Lung (tissue), 12 donors: Measurements from ENCODE around the gene HOXA6. TPM values are rescaled to one million over a fixed set of nuclear protein-coding genes. Genes with fewer than 3 reads are reported as not detected.
A peak's percentile ranks its signal among the peaks of the same experiment; 100 is the strongest.

Experiments
- ATAC-seq: fragments of 200-7000 bp; cut with Tn5 transposase; one replicate; pipeline ENCODE4 v1.9.1; 2020; ENCODE audit warnings: moderate number of reproducible peaks; ENCODE audit not compliant: insufficient read depth, low FRiP score
- DNase-seq, 3 donors: peaks; one replicate each; pipeline ENCODE4 v3.0.0-alpha.2; 2013 to 2017
- H3K27ac ChIP-seq, 2 donors: one replicate each; pipeline ENCODE4 v1.5.1; 2013; ENCODE audit warnings: mild to moderate bottlenecking in 2 of 2, moderate library complexity in 2 of 2, control low read depth in 1 of 2, inconsistent platforms in 1 of 2, low read depth in 1 of 2, low read length in 1 of 2
- H3K27me3 ChIP-seq, 3 donors: one replicate each; pipeline ENCODE4 v1.5.1; 2013; ENCODE audit warnings: low read length in 2 of 3; ENCODE audit not compliant: control insufficient read depth in 3 of 3, insufficient read depth in 3 of 3
- H3K36me3 ChIP-seq, 4 donors: one replicate each; pipeline ENCODE4 v1.5.1; 2013; ENCODE audit warnings: low read length in 4 of 4, mild to moderate bottlenecking in 1 of 4, moderate library complexity in 1 of 4; ENCODE audit not compliant: control insufficient read depth in 4 of 4, insufficient read depth in 4 of 4
- H3K4me1 ChIP-seq, 5 donors: one replicate each; pipeline ENCODE4 v1.5.1; 2013; ENCODE audit warnings: low read length in 5 of 5, mild to moderate bottlenecking in 2 of 5, moderate library complexity in 1 of 5; ENCODE audit not compliant: control insufficient read depth in 5 of 5, insufficient read depth in 5 of 5
- H3K4me3 ChIP-seq: one replicate; pipeline ENCODE4 v1.5.1; 2013; ENCODE audit warnings: mild to moderate bottlenecking, control low read depth, moderate library complexity
- H3K9ac ChIP-seq, 2 donors: one replicate each; pipeline ENCODE4 v1.5.1; 2013; ENCODE audit warnings: low read length in 2 of 2, control low read depth in 1 of 2; ENCODE audit not compliant: insufficient read depth in 1 of 2
- H3K9me3 ChIP-seq, 4 donors: one replicate each; pipeline ENCODE4 v1.5.1; 2013; ENCODE audit warnings: low read length in 3 of 4, mild to moderate bottlenecking in 1 of 4, moderate library complexity in 1 of 4; ENCODE audit not compliant: control insufficient read depth in 4 of 4, insufficient read depth in 3 of 4
- WGBS, 2 donors: extraction: QIAGEN DNeasy Blood & Tissue Kit; methylation state at CpG; one replicate each; pipeline ENCODE4 v1.1.7; 2013; 5-methylcytosine and 5-hydroxymethylcytosine counted together
- polyA plus RNA-seq, 2 donors: library from polyadenylated mRNA; stranded (reverse); fragments of 200-250 nt; gene quantifications; one replicate each; pipeline ENCODE4 v1.2.1, GENCODE V29; 2013
- total RNA-seq, 2 donors: library from RNA; depleted of rRNA in 1 of 2; stranded (reverse); fragments of >200 nt in 1 of 2; gene quantifications; one replicate each; pipeline ENCODE4 v1.2.1, GENCODE V29; 2014 to 2021
- TF ChIP-seq, protein P1 (sequence below): IDR thresholded peaks from 2 replicates; pipeline ENCODE4 v1.5.1; 2012; ENCODE audit warnings: mild to moderate bottlenecking; ENCODE audit errors: control extremely low read depth, extremely low read depth
- donor health status: control.
- donor health status: control.
- donor health status: Bipolar disorder and iron deficiency.
- donor health status: healthy.
- donor health status: DM: yes; HTN: yes; CAD: no.

HOXA6 gene
- total and polyA plus RNA-seq, 4 donors: 0.49 to 7.7 (median 2.8) TPM

GRCh38 chr7:27111042-27111750 is 36.4 kb downstream of the HOXA6 start:
- Histone ChIP-seq H3K4me3 (no peak overlapping the region), H3K9ac (peak overlapping the region; percentile 37 to 95), H3K36me3 (peaks cover 0 to 44% (median 6%) of the 10 kb centered on the region in 4 donors), H3K4me1 (peaks cover 0 to 43% (median 18%) of the 10 kb centered on the region in 5 donors), H3K27ac (peak overlapping the region in 1 of 2 donors; percentile 79), H3K27me3 (peaks cover 0 to 54% (median 3%) of the 10 kb centered on the region in 3 donors), H3K9me3 (no peaks in the 10 kb centered on the region)
- 55 to 67% methylated on average over 6 of the region's 6 CpGs for WGBS, 2 donors
- TF ChIP-seq, protein P1, sequence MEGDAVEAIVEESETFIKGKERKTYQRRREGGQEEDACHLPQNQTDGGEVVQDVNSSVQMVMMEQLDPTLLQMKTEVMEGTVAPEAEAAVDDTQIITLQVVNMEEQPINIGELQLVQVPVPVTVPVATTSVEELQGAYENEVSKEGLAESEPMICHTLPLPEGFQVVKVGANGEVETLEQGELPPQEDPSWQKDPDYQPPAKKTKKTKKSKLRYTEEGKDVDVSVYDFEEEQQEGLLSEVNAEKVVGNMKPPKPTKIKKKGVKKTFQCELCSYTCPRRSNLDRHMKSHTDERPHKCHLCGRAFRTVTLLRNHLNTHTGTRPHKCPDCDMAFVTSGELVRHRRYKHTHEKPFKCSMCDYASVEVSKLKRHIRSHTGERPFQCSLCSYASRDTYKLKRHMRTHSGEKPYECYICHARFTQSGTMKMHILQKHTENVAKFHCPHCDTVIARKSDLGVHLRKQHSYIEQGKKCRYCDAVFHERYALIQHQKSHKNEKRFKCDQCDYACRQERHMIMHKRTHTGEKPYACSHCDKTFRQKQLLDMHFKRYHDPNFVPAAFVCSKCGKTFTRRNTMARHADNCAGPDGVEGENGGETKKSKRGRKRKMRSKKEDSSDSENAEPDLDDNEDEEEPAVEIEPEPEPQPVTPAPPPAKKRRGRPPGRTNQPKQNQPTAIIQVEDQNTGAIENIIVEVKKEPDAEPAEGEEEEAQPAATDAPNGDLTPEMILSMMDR: no peak
- ATAC-seq (no peak), DNase-seq (peak in 1 of 3 donors; percentile 63)

GRCh38 chr7:27110186-27111031 is 37.2 kb downstream of the HOXA6 start:
- no peak for ATAC-seq
- H3K27ac ChIP-seq: peak overlapping the region in 1 of 2 donors; percentile 81
- TF ChIP-seq, protein P1: no peak
- no peaks in the 10 kb centered on the region for H3K9me3 ChIP-seq
- no peak overlapping the region for H3K4me3 ChIP-seq
- H3K27me3 ChIP-seq: peaks cover 0 to 58% (median 3%) of the 10 kb centered on the region in 3 donors
- H3K36me3 ChIP-seq: peaks cover 0 to 36% (median 8%) of the 10 kb centered on the region in 4 donors
- peak overlapping the region in 1 of 2 donors; percentile 96 for H3K9ac ChIP-seq
- peak; percentile 90 to 94 (median 91) for DNase-seq
- 56 to 79% methylated on average over 57 to 66 of the region's 66 CpGs for WGBS, 2 donors
- peaks cover 0 to 50% (median 18%) of the 10 kb centered on the region in 5 donors for H3K4me1 ChIP-seq

DNA sequence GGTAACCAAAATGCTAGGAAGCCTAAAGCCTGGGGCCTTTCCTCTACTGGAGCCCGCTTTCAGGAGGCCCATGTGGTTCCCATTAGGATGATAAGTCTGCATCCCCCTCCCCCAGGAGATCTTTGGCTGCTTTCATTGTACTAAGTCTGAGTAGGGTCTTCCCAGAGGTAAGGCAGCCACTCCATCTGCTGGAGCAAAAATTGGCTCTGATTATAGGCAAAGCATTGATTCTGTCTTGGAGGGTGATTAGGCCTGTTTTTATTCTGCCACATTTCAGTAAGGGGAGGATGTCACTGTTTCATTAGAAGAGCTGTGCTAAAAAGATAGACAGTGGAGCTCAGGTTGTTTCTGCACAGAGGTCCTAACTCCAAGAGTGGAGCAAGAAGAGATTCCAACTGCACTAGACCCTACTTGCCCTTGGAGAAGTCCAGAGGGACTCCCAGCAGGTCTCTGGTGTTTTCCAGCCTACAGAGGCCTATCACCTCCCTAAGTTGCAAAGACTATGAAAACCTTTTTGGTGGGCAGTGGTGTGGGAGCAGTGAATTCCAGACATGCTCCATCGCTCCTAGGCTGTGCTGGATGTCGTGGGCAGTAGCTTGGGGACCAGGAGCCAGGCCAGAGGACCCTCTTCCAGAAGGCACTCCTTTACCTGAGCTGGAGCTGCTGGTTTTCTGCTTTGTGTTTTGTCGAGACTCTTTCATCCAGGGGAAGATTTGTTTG is 37.9 kb downstream of the HOXA6 start:
- H3K27ac ChIP-seq: peak overlapping the region in 1 of 2 donors; percentile 91
- H3K27me3 ChIP-seq: peaks cover 0 to 54% (median 3%) of the 10 kb centered on the region in 3 donors
- peak overlapping the region; percentile 43 to 96 for H3K9ac ChIP-seq
- H3K36me3 ChIP-seq: peaks cover 0 to 32% (median 8%) of the 10 kb centered on the region in 4 donors
- 81 to 85% methylated on average over 4 of the region's 4 CpGs for WGBS, 2 donors
- H3K9me3 ChIP-seq: no peaks in the 10 kb centered on the region
- TF ChIP-seq, protein P1: no peak
- DNase-seq: peak in 1 of 3 donors; percentile 70
- peaks cover 0 to 58% (median 18%) of the 10 kb centered on the region in 5 donors for H3K4me1 ChIP-seq
- no peak overlapping the region for H3K4me3 ChIP-seq
- ATAC-seq: no peak
